Esophagus muscularis mucosa (tissue), 3 donors: ENCODE data around the gene CSTA.

Source experiments
- POLR2AphosphoS5 ChIP-seq, 2 donors: sonication (generic); formaldehyde crosslinking; IDR thresholded peaks; one replicate each; pipeline ENCODE4 v1.6.1; 2017; ENCODE audit warnings: antibody characterized with exemption in 2 of 2
- TF ChIP-seq, protein P1 (sequence below), 3 experiments: fragments of 200-600 bp in 2 of 3; fragments of 450-650 bp in 1 of 3; sonication (generic) in 2 of 3; IDR thresholded peaks; one replicate each; pipeline ENCODE4 v1.5.1; 2017 to 2019; ENCODE audit warnings: antibody characterized with exemption in 3 of 3, mild to moderate bottlenecking in 2 of 3, moderate library complexity in 1 of 3

DNA sequence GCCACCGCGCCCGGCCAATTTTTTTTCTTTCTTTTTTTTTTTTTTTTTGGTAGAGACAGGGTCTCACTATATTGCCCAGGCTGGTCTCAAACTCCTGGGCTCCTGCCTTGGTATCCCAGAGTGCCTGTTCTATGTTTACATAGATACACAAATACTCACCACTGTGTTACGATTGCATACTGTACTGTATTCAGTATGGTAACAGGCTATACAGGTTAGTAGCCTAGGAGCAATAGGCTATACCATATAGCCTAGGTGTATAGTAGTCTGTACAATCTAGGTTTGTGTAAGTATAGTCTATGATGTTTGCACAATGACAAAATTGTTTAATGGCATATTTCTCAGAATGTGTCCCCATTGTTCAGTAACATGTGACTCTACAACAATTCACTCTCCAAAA, 26.6 kb downstream of the CSTA start:
- TF ChIP-seq, protein P1, sequence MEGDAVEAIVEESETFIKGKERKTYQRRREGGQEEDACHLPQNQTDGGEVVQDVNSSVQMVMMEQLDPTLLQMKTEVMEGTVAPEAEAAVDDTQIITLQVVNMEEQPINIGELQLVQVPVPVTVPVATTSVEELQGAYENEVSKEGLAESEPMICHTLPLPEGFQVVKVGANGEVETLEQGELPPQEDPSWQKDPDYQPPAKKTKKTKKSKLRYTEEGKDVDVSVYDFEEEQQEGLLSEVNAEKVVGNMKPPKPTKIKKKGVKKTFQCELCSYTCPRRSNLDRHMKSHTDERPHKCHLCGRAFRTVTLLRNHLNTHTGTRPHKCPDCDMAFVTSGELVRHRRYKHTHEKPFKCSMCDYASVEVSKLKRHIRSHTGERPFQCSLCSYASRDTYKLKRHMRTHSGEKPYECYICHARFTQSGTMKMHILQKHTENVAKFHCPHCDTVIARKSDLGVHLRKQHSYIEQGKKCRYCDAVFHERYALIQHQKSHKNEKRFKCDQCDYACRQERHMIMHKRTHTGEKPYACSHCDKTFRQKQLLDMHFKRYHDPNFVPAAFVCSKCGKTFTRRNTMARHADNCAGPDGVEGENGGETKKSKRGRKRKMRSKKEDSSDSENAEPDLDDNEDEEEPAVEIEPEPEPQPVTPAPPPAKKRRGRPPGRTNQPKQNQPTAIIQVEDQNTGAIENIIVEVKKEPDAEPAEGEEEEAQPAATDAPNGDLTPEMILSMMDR (IDR thresholded peaks at IDR 0.05): no peak
- no peak for TF ChIP-seq POLR2AphosphoS5 (IDR thresholded peaks at IDR 0.05)
